ENCODE measurements around the gene AGL.
"Not testable (repeated sequence)": the region's sequence is repeated elsewhere in the genome, so short reads cannot be mapped to it uniquely, and the experiment has no call there.

AGL gene

DNA sequence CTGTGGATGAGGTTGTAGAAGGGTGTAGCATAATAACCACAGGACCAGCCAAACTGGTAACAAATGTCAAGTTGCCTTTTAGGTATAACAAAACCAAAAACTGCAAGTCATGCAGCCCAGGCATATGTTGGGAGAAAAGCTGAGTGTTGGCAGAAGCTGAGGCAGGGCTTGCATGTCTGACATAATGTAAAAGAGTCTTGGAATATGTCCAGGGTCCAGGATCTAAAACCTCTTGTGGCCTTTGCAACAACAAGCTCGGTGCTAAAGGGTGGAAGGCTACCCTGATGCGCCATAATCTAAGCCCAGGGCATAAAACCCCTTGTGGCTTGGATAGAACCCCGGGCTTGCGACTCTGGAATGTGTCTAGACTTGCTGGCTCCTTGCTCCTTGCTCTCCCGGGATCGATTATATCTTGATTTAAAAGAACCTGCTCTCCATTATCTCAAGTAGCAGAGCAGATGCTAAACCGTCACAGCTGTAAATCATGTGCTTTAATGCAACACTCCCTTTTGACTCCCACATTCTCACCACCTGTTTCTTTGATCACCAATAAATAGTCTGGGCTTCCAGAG is 93.1 kb downstream of the AGL start:
- DNase-seq (ENCODE audit: low read depth in 2 of 2) = no peak

DNA sequence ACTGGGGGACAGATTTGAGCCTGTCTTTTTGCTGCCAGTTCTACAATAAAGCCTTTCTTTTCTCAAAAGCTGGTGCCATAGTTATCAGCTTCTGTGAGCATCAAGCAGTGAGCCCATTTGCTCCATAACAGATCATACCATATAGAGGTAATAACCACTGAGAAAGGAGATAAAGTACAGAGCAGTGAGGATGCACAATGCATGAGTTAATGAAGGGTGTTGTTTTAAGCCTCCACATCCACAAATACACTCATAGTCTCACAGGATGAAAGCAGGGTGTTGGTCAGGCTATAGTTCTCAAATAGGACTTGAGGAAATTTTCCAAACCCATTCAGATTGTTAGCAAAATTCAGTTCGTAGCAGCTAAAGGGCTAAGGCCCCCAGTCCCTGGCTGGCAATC is 94.0 kb downstream of the AGL start:
- no peak for DNase-seq (ENCODE audit: low read depth in 2 of 2)

DNA sequence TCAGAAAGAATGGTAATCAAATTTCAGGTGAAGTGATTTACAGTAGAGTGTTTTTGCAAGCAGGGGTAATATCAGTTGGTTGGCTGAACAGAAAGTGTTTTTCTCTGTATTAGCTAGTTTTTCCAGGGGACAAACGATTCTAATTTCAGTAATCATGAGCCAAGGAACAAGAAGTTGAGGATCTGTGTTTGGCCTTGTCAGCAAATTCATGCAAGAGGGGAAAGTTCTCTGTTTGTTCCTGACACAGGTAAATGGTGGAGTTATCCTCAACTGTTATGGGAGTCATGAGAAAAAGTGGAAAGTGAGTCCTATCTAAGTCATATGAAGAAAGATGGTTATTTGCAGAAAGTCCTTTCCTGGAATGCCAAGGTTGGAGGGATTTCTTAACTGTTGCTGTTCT is 95.0 kb downstream of the AGL start:
- no peak for DNase-seq (ENCODE audit: low read depth in 2 of 2)

DNA sequence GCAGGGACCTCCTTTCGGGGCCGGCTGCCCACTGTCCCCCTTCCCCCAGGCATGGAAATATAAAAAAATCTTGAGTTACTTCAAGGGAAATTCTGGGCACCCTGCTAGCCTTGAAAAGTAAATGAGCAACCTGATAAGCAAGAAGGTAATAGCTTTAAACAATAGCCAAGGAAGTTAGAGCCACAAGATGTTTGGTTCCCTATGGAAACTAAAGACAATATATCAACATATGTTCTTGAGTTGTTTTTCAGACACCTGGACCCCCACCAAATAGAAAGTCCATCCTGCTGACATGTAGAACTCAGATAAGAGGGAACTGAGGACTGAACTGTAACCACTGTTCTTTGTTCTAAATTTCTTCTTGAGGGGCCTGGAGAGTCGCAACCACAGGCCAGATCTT is 100.3 kb downstream of the AGL start:
- DNase-seq (ENCODE audit: low read depth in 2 of 2) = no peak

DNA sequence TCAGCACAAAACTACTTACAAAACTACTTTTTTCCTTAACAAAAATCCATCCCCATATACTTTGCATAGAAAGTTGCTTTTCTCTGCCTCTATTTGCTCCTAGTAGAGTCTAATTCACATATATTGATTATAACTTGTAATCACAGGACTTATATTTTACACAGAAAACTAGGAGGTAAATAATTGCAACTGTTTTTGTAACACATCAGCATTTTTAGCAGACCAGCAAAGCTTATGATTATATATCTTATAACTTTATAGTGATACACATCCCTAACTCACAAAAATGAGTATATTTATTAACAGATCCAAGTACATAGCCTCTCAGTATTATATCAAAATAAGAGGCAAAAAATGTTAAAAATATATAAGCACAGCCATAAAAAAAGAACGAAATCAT is 102.4 kb downstream of the AGL start:
- no peak for DNase-seq (ENCODE audit: low read depth in 2 of 2)

DNA sequence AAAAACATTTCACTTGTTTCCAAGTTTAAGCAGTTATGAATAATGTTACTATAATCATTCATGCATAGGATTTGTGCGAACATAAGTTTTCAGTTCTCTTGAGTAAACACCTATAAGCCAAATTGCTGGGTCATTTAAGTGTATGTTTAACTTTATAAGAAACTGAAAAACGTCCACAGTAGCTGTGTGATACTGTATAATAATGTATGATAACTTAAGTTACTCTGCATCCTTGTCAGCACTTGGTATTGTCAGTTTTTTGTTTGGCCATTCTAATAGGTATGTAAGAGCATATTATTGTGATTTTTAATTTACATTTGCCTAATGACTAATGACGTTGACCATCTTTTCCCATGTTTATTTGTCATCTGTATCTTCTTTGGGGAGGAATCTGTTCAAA is 105.2 kb downstream of the AGL start:
- no peak for DNase-seq (ENCODE audit: low read depth in 2 of 2)

DNA sequence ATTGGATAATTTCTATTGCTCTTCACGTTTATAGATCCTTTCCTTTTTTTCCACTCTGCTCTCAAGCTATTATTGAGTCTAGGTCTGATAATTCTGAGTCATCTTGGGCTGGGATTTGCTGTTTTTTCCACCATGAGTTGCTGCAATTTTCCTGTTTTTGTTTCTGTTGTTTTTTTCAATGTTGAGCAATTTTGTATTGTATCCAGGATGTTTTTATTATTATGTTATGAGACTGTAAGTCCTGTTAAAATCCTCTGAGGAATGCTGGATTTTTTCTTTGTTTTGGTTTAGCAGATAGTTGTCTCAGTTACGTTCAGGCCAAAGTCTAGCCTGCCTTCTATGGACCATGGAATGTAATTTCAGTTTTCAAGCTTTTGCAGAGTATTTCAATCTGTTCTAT is 106.6 kb downstream of the AGL start:
- no peak for DNase-seq (ENCODE audit: low read depth in 2 of 2)

DNA sequence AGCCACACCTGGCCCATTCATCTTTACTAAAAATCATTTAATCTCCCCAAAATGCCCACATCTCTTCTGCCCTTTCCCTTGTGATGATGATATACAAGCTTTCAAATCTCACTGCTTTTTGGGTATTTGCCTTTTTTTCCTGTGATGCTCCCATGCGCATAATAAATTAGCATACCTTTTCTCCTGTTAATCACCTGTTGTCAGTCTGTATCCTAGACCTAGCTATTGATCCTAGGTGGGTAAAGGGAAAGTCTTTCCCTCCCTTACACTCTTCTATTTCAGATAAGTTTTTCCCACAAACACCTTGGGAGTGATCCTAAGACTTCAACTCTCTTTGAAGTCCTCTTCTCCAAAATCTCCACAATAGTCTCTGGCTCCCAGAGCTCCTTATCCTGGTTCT is 107.7 kb downstream of the AGL start:
- no peak for DNase-seq (ENCODE audit: low read depth in 2 of 2)

DNA sequence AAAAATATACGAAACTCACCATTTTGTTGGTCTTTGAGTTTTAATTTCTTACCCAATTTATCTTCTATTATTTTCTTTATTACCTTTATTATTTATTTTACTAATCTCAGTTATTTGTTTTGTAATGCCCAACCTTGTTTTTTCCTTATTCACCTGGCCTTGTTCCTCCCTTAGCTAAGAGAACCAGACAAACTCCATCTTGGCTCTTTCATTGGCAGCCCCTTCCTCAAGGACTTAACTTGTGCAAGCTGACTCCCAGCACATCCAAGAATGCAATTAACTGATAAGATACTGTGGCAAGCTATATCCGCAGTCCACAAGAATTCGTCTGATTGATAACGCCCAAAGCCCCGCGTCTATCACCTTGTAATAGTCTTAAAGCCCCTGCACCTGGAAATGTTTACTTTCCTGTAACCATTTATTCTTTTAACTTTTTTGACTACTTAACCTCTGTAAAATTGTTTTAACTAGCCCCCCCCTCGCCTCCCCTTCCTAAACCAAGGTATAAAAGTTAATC is 109.1 kb downstream of the AGL start:
- not testable (repeated sequence) for DNase-seq (ENCODE audit: low read depth in 2 of 2)

DNA sequence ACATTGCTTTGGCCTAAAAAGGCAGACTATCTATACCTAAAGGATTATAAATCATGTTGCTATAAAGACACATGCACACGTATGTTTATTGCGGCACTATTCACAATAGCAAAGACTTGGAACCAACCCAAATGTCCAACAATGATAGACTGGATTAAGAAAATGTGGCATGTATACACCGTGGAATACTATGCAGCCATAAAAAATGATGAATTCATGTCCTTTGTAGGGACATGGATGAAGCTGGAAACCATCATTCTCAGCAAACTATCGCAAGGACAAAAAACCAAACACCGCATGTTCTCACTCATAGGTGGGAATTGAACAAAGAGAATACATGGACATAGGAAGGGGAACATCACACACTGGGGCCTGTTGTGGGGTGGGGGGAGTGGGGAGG is 110.1 kb downstream of the AGL start:
- not testable (repeated sequence) for DNase-seq (ENCODE audit: low read depth in 2 of 2)

DNA sequence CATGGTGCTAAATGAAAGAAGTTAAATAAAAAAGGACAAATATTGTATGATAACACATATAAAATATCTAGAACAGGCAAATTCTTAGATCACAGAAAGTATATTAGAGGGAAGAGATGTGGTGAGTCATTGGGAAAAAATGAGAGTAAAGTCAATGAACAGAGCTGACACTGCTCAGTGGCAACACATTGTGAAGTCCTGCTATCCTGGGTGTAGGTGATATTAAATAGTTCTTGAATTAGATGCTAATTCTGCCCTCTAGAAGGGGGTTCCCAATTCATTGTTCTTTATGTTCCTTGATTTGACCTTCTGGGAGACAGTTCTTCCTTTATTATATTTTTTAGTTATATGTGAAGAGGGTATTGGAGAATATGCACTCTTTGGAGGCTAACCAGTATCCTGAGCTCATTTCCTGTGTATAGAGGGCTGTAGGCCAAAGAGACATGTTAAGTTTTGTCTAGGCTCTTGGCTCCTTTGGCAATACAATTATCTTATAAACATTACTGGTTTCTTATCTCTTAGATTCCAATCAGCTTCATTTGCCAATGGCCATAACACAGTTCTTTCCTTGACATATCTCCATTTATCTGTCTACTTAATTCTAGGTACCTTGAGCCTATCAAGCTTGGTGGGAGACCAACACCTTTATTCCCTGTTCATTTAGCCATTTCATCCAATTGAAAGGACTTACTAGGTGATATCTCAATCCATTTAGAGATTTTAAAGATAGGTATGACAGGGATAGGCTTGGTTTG is 113.1 kb downstream of the AGL start:
- no peak for DNase-seq (ENCODE audit: low read depth in 2 of 2)

DNA sequence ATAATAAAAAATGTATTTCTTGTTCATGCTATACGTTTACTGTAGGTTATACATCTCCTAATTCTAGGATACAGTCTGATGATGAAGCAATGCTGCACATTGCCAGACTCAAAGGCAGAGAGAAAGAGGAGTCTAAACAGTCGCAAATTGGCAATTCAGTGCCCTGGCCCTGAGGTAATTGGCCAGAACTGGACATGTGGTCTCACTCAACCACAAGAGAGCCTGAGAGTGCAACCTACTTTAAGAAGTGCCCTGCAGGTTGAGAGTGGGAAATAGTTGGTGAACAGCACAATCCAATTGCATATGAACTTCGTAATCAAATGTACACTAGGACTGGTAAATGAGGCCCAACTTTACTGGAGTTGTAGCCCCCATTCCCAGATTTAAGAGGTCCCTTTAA is 114.6 kb downstream of the AGL start:
- no peak for DNase-seq (ENCODE audit: low read depth in 2 of 2)

DNA sequence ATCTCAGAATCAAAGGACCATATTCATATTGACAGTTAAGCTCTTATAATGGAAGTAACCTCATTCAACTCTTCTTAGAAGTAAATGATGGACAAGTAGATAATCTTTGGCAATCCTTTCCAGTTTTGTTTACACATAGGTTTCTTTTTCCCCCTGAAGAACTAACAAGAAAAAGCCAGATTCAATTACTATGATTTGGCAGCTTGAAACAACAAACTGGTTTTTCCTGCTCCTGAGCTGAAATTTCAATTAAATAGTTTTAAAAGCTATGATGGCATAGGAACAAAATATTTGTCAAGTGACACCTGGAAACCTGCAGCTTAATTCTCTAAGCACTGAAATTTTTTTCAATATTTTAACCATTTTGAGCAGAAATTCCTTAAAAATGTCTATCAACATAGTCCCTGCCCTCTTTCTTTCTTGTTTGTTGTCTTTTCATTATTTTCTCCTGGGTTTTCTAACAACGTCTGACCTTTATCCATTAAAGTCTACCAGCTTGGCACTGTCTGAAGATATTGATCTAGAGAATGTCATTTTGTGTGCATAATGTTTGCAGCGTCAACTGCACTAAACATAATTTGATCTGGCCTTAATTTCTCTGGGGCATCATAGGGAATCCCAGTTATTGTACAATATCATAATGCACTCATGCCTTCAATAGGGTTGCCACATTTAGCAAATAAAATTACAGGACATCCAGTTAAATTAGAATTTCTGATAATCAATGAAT is 115.7 kb downstream of the AGL start:
- DNase-seq (ENCODE audit: low read depth in 2 of 2) = no peak

DNA sequence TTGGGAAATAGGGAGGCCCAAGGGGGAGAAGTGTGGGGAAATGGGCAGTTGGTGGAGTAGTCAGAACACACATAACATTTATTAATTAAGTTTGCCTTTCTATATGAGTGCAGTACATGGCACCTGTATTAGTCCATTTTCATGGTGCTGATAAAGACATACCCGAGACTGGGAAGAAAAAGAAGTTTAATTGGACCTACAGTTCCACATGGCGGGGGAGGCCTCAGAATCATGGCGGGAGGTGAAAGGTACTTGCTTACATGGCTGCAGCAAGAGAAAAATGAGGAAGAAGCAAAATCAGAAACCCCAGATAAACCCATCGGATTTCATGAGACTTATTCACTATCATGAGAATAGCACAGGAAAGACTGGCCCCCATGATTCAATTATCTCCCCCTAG is 118.1 kb downstream of the AGL start:
- no peak for DNase-seq (ENCODE audit: low read depth in 2 of 2)

DNA sequence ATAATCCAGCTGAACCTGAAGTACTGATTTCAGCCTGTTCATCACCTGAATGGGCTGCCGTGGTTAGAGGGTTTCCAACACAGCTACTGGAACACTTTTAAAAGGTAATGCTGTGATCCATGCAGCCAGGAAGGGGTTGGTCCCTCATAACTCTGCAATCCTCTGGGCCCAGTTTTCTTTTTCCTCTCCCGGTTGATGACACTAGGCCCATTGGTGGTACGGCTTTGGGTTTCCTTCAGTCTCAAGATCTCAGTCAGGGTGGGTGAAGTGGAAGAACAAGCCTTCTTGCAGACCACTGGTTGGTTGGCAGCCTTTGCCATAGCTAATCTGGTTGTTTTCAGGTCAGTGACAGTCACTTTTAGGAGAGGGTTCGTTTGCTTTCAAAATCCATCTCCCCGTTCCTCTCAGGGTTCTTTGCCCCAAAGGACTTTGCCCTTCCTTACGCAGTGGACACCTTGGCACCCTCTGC is 119.1 kb downstream of the AGL start:
- peak in 1 of 2 donors; percentile 1 for DNase-seq (ENCODE audit: low read depth in 2 of 2)

DNA sequence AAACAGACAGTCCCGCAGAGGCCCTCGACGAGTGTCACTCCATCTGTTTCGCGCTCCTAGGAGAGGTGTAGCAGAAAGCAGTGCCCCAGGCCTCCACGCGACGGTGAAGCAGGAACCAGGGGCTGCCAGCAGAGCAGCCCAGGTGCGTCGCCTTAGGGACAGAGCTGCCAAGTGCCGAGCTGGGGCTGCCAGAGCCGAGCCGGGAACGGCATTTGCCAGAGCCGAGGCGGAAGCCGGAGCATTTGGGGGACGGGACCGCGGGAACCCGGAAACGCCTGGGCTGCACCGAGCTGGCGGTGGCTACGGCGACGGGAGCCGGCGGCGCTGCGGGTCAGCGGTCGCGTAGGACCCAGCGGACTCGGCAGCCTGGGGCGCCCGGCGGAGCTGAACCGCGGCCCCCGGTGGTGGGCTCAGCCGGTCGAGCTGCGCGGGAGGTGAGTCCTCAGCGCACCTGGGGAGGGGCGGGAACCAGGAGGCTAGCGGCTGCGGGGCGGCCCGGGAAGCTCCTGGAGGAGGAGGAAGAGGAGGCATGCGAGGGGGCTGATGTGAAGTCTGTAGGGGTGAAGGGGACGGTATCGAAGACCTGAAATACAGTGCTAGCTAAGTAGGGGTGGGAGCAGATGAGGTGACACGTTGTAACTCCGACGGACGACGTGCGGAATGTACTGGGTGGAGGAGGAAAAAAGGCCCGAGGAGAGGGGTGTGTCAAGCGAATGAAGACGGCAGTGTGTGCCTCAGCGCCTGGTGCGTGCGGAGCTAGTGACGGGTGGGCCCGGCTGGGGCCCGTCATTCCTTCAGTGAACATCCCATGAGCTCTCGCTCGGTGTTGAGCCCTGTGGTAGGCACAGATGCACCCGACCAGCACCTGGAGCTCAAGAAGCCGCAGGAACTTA is 119.8 kb downstream of the AGL start, which contains the start of gene SLC35A3:
TSS of gene SLC35A3 (plus strand) at position 268 of the 893 bp plus-strand sequence. CDS start 23,559 bp downstream, outside the sequence.
- peak; percentile 49 to 61 for DNase-seq (ENCODE audit: low read depth in 2 of 2)

DNA sequence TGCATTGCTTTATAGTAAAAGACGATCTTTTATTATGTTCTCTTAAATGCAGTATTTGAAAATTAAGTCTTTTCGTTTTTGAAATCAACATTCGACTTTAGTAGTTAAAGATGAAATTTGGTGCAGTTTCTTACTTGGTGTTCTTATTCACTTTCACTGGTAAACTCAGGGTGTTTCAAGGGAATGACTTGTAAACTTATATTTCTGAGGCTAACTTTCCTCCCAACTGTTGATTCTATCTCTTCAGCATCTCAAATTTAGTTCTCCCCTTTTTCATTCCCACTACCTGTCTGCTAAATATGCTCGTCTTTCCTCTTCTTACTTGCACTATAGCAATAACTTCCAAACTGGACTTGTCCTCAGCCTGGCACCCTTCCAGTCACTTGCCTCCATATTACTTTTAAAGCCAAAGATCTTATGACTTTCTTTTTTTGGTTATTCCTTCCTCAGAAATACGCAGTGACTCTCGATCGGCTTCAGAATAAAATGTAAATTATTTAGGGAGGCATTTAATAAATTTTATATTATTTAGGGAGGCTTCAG is 120.6 kb downstream of the AGL start:
- no peak for DNase-seq (ENCODE audit: low read depth in 2 of 2)

DNA sequence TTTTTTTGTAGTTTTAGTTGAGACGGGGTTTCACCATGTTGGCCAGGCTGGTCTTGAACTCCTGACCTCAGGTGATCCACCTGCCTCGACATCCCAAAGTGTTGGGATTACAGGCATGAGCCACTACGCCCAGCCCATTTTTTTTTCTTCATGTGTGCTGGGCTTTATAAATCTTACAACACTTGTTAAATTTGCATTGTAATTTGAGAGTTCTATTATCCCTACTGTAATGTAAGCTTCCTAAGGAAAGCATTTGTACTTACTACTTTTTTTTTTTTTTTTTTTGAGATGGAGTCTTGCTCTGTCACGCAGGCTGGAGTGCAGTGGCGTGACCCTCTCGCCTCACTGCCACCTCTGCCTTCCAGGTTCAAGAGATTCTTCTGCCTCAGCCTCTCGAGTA is 121.9 kb downstream of the AGL start:
- DNase-seq (ENCODE audit: low read depth in 2 of 2) = not testable (repeated sequence)
